Amniotic stem cell (primary cell): Measurements from ENCODE around the gene WDFY3.

Experiments used
- DNase-seq: peaks from one replicate; lab custom pipeline; 2025; lab: John Stamatoyannopoulos, UW

WDFY3 gene

GRCh38 chr4:84905646-84906045, 60.8 kb downstream of the WDFY3 start:
- DNase-seq, result no peak

GRCh38 chr4:84901740-84902281, 64.7 kb downstream of the WDFY3 start:
- no peak for DNase-seq

GRCh38 chr4:84901173-84901572, 65.3 kb downstream of the WDFY3 start:
- no peak for DNase-seq

GRCh38 chr4:84899616-84900015, 66.9 kb downstream of the WDFY3 start:
- DNase-seq, result no peak

GRCh38 chr4:84897516-84897915, 69.0 kb downstream of the WDFY3 start:
- no peak for DNase-seq

- no peak for DNase-seq
Observed at GRCh38 chr4:84895283-84895682, 71.2 kb downstream of the WDFY3 start.

- DNase-seq, result no peak
Observed at GRCh38 chr4:84894621-84895020, 71.9 kb downstream of the WDFY3 start.

- no peak for DNase-seq
Observed at GRCh38 chr4:84892950-84893349, 73.5 kb downstream of the WDFY3 start.

- DNase-seq, result no peak
Observed at GRCh38 chr4:84887824-84888223, 78.7 kb downstream of the WDFY3 start.

- no peak for DNase-seq
Observed at GRCh38 chr4:84879651-84880200, 86.8 kb downstream of the WDFY3 start.

GRCh38 chr4:84878546-84878945, 87.9 kb downstream of the WDFY3 start:
- DNase-seq, result no peak

- DNase-seq, result peak; percentile 6
Observed at GRCh38 chr4:84878090-84878489, 88.4 kb downstream of the WDFY3 start.

- no peak for DNase-seq
Observed at GRCh38 chr4:84877051-84877833, 89.2 kb downstream of the WDFY3 start.

GRCh38 chr4:84875636-84876371, 90.7 kb downstream of the WDFY3 start:
- DNase-seq, result no peak

- no peak for DNase-seq
Observed at GRCh38 chr4:84874619-84875018, 91.9 kb downstream of the WDFY3 start.

- peak; percentile 25 for DNase-seq
Observed at GRCh38 chr4:84870398-84871163, 95.9 kb downstream of the WDFY3 start.

GRCh38 chr4:84866295-84866694, 100.2 kb downstream of the WDFY3 start:
- no peak for DNase-seq

GRCh38 chr4:84865600-84865999, 100.9 kb downstream of the WDFY3 start:
- no peak for DNase-seq

- no peak for DNase-seq
Observed at GRCh38 chr4:84862064-84862463, 104.4 kb downstream of the WDFY3 start.

GRCh38 chr4:84857296-84857695, 109.2 kb downstream of the WDFY3 start:
- no peak for DNase-seq

- DNase-seq, result no peak
Observed at GRCh38 chr4:84856468-84857049, 109.9 kb downstream of the WDFY3 start.

- DNase-seq, result no peak
Observed at GRCh38 chr4:84855774-84856173, 110.7 kb downstream of the WDFY3 start.
